SK-N-SH treated with all-trans-retinoic acid at 6 μM for 48 hours (cell line): Measurements from ENCODE around the gene NAA38.

Experiments used
- ATAC-seq: fragments of 200-7000 bp; cut with Tn5 transposase; 3 replicates; pipeline ENCODE4 v1.9.1; 2020; ENCODE audit warnings: mild to moderate bottlenecking, moderate library complexity
- ARNTL ChIP-seq: fragments of 450-650 bp; formaldehyde crosslinking; IDR thresholded peaks from 2 replicates; pipeline ENCODE4 v1.5.0; 2020; ENCODE audit warnings: low read depth, mild to moderate bottlenecking, moderate library complexity, borderline replicate concordance
- BACH2 ChIP-seq: fragments of 250-450 bp; sonication (Bioruptor Pico); IDR thresholded peaks from 2 replicates; pipeline ENCODE4 v1.9.0; 2021; ENCODE audit warnings: mild to moderate bottlenecking, borderline replicate concordance
- CREB5 ChIP-seq: fragments of 250-450 bp; sonication (Bioruptor Pico); IDR thresholded peaks from 2 replicates; pipeline ENCODE4 v1.5.1; 2020; ENCODE audit warnings: low read depth, mild to moderate bottlenecking, moderate library complexity
- CSDC2 ChIP-seq: fragments of 250-450 bp; sonication (Bioruptor Pico); IDR thresholded peaks from 2 replicates; pipeline ENCODE4 v1.5.0; 2020; ENCODE audit warnings: mild to moderate bottlenecking, moderate library complexity
- CSRNP3 ChIP-seq: fragments of 250-450 bp; sonication (Bioruptor Pico); IDR thresholded peaks from 2 replicates; pipeline ENCODE4 v1.5.1; 2021; ENCODE audit warnings: mild to moderate bottlenecking, moderate library complexity
- ESRRG ChIP-seq: fragments of 250-450 bp; sonication (Bioruptor Pico); IDR thresholded peaks from 2 replicates; pipeline ENCODE4 v1.6.1; 2021; ENCODE audit warnings: mild to moderate bottlenecking
- GLIS3 ChIP-seq: fragments of 250-450 bp; sonication (Bioruptor Pico); IDR thresholded peaks from 2 replicates; pipeline ENCODE4 v1.5.0; 2020; ENCODE audit warnings: mild to moderate bottlenecking, moderate library complexity
- OSR1 ChIP-seq: fragments of 250-450 bp; sonication (Bioruptor Pico); IDR thresholded peaks from 2 replicates; pipeline ENCODE4 v1.8.0; 2022; ENCODE audit warnings: moderate library complexity, mild to moderate bottlenecking, inconsistent platforms
- PATZ1 ChIP-seq: fragments of 250-450 bp; sonication (Bioruptor Pico); IDR thresholded peaks from 2 replicates; pipeline ENCODE4 v1.8.0; 2020; ENCODE audit warnings: mild to moderate bottlenecking, moderate library complexity, borderline replicate concordance
- PPARA ChIP-seq: fragments of 250-450 bp; sonication (Bioruptor Pico); IDR thresholded peaks from 2 replicates; pipeline ENCODE4 v1.5.0; 2020; ENCODE audit warnings: mild to moderate bottlenecking, borderline replicate concordance
- RARB ChIP-seq: fragments of 250-450 bp; sonication (Bioruptor Pico); IDR thresholded peaks from 2 replicates; pipeline ENCODE4 v1.8.0; 2021; ENCODE audit warnings: mild to moderate bottlenecking, moderate library complexity
- TCF4 ChIP-seq: fragments of 250-450 bp; sonication (Bioruptor Pico); IDR thresholded peaks from 2 replicates; pipeline ENCODE4 v1.8.0; 2021; ENCODE audit warnings: mild to moderate bottlenecking, moderate library complexity, borderline replicate concordance
- TSHZ2 ChIP-seq: fragments of 250-450 bp; sonication (Bioruptor Pico); IDR thresholded peaks from 2 replicates; pipeline ENCODE4 v1.5.0; 2020; ENCODE audit warnings: mild to moderate bottlenecking, moderate library complexity
- ZC3H10 ChIP-seq: fragments of 250-450 bp; sonication (Bioruptor Pico); IDR thresholded peaks from 2 replicates; pipeline ENCODE4 v1.5.1; 2021; ENCODE audit warnings: mild to moderate bottlenecking, moderate library complexity
- ZFP3 ChIP-seq: fragments of 250-450 bp; sonication (Bioruptor Pico); IDR thresholded peaks from 2 replicates; pipeline ENCODE4 v1.5.0; 2020; ENCODE audit warnings: mild to moderate bottlenecking, moderate library complexity
- ZFP30 ChIP-seq: fragments of 450-650 bp; formaldehyde crosslinking; IDR thresholded peaks from 2 replicates; pipeline ENCODE4 v1.5.0; 2022; ENCODE audit warnings: mild to moderate bottlenecking, moderate library complexity
- ZNF565 ChIP-seq: fragments of 450-650 bp; formaldehyde crosslinking; conservative IDR thresholded peaks from 2 replicates; pipeline ENCODE4 v1.5.0; 2020; ENCODE audit warnings: low read depth, mild to moderate bottlenecking, moderate library complexity
- ZNF70 ChIP-seq: fragments of 450-650 bp; formaldehyde crosslinking; IDR thresholded peaks from 2 replicates; pipeline ENCODE4 v1.5.0; 2020; ENCODE audit warnings: mild to moderate bottlenecking, moderate library complexity
- TF ChIP-seq, protein P1 (sequence below): fragments of 250-450 bp; sonication (Bioruptor Pico); IDR thresholded peaks from 2 replicates; pipeline ENCODE4 v1.8.0; 2021; ENCODE audit warnings: low read depth, mild to moderate bottlenecking, moderate library complexity, borderline replicate concordance

The NAA38 gene

DNA sequence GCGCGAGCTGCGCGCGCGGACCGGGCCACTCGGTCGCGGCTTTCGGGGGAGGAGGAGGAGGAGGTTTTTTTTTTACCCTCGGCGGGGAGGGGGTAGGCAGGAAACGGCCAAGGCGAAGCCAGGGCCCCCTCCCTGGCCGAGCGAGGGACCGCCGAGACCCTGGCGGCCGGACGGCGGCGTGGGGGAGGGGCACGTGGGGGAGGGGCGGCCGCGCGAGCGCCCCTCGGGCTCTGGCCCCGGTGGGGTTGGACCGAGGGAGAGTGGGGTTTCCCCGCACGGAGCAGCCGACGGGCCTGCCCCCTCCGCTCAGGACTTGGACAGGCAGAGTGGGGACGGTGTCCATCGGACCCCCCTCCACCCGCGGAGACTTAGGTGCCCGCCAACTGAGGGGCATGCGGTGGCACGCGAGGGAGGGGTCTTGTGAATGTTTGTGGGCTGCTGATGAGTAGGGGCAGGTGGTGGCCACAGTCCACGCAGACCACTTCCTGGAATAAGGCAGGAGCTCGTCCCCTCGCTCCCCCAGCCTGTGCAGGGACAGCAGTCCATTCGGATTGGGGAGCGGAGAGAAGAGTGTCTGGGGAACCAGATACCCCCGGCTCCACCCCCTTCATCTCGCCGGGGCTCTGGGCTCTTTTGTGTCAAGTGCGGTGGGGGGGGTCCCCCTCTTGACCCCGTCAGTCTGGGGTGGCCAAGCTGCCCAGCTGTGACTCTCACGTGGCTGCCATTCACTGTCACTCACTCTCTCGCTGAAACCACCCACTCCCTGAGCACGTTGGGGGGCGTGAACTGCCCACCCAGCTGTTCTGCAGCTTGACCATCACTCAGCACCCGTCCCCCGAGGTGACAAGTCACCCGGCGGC lies 28.2 kb upstream of the NAA38 start:
- peak; percentile 9; the same call in 1 of the 3 replicates for ATAC-seq
- no peak for TF ChIP-seq CREB5 (CRISPR knock-in tag)

- no peak for ATAC-seq
- TF ChIP-seq, protein P1, sequence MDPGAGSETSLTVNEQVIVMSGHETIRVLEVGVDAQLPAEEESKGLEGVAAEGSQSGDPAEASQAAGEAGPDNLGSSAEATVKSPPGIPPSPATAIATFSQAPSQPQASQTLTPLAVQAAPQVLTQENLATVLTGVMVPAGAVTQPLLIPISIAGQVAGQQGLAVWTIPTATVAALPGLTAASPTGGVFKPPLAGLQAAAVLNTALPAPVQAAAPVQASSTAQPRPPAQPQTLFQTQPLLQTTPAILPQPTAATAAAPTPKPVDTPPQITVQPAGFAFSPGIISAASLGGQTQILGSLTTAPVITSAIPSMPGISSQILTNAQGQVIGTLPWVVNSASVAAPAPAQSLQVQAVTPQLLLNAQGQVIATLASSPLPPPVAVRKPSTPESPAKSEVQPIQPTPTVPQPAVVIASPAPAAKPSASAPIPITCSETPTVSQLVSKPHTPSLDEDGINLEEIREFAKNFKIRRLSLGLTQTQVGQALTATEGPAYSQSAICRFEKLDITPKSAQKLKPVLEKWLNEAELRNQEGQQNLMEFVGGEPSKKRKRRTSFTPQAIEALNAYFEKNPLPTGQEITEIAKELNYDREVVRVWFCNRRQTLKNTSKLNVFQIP (CRISPR knock-in tag) = no peak
- TF ChIP-seq TCF4 = no peak
- TF ChIP-seq ESRRG (CRISPR knock-in tag) = no peak
- no peak for TF ChIP-seq CSDC2 (CRISPR knock-in tag)
- TF ChIP-seq BACH2 (CRISPR knock-in tag) = no peak
- no peak for TF ChIP-seq ZNF565 (CRISPR knock-in tag)
- TF ChIP-seq ZNF70 (CRISPR knock-in tag) = no peak
- no peak for TF ChIP-seq ZC3H10 (CRISPR knock-in tag)
- no peak for TF ChIP-seq ZFP30 (CRISPR knock-in tag)
- TF ChIP-seq OSR1 (CRISPR knock-in tag) = no peak
- TF ChIP-seq CREB5 (CRISPR knock-in tag) = no peak
- no peak for TF ChIP-seq ZFP3 (CRISPR knock-in tag)
- TF ChIP-seq GLIS3 (CRISPR knock-in tag) = no peak
- no peak for TF ChIP-seq PATZ1 (CRISPR knock-in tag)
- TF ChIP-seq ARNTL (CRISPR knock-in tag) = no peak
- TF ChIP-seq TSHZ2 = no peak
- TF ChIP-seq RARB (CRISPR knock-in tag) = no peak
- no peak for TF ChIP-seq PPARA
- TF ChIP-seq CSRNP3 (CRISPR knock-in tag) = no peak
These were observed 27.4 kb upstream of the NAA38 start for GRCh38 chr17:7884581-7885366.
